ENCODE measurements around the gene FXYD6.

The FXYD6 gene

GRCh38 chr11:117909611-117910382, 33.3 kb upstream of the FXYD6 start:
- Histone ChIP-seq H3K4me3 (ENCODE audit: low read depth, low read length) (no peak overlapping the region), H3K9me3 (ENCODE audit: severe bottlenecking) (no peaks in the 10 kb centered on the region), H3K27ac (no peak overlapping the region), H3K27me3 (ENCODE audit: insufficient read depth, low read depth, severe bottlenecking) (no peaks in the 10 kb centered on the region), H3K36me3 (no peaks in the 10 kb centered on the region)
- no peak for DNase-seq
- TF ChIP-seq CTCF (IDR thresholded peaks at IDR 0.05; ENCODE audit: low read depth, low read length), result no peak

- Histone ChIP-seq H3K4me3 (ENCODE audit: low read depth, low read length) (no peak overlapping the region), H3K9me3 (ENCODE audit: severe bottlenecking) (no peaks in the 10 kb centered on the region), H3K36me3 (no peaks in the 10 kb centered on the region), H3K27ac (no peak overlapping the region), H3K27me3 (ENCODE audit: insufficient read depth, low read depth, severe bottlenecking) (no peaks in the 10 kb centered on the region)
- no peak for TF ChIP-seq CTCF (IDR thresholded peaks at IDR 0.05; ENCODE audit: low read depth, low read length)
- DNase-seq, result no peak
Measured at GRCh38 chr11:117908959-117909610, 32.6 kb upstream of the FXYD6 start.

- Histone ChIP-seq H3K27me3 (ENCODE audit: insufficient read depth, low read depth, severe bottlenecking) (no peaks in the 10 kb centered on the region), H3K9me3 (ENCODE audit: severe bottlenecking) (no peaks in the 10 kb centered on the region), H3K4me3 (ENCODE audit: low read depth, low read length) (no peak overlapping the region), H3K36me3 (no peaks in the 10 kb centered on the region), H3K27ac (no peak overlapping the region)
- no peak for TF ChIP-seq CTCF (IDR thresholded peaks at IDR 0.05; ENCODE audit: low read depth, low read length)
- no peak for DNase-seq
Measured at GRCh38 chr11:117908109-117908895, 31.8 kb upstream of the FXYD6 start.

- DNase-seq, result peak; percentile 59
- no peak overlapping the region for H3K4me3 ChIP-seq (ENCODE audit: low read depth, low read length)
- H3K9me3 ChIP-seq (ENCODE audit: severe bottlenecking), result no peaks in the 10 kb centered on the region
- no peaks in the 10 kb centered on the region for H3K36me3 ChIP-seq
- no peaks in the 10 kb centered on the region for H3K27me3 ChIP-seq (ENCODE audit: insufficient read depth, low read depth, severe bottlenecking)
- no peak for TF ChIP-seq CTCF (IDR thresholded peaks at IDR 0.05; ENCODE audit: low read depth, low read length)
- no peak overlapping the region for H3K27ac ChIP-seq
Measured at GRCh38 chr11:117907276-117908108, 31.0 kb upstream of the FXYD6 start.

- Histone ChIP-seq H3K27ac (no peak overlapping the region), H3K27me3 (ENCODE audit: insufficient read depth, low read depth, severe bottlenecking) (no peaks in the 10 kb centered on the region), H3K9me3 (ENCODE audit: severe bottlenecking) (no peaks in the 10 kb centered on the region), H3K4me3 (ENCODE audit: low read depth, low read length) (no peak overlapping the region), H3K36me3 (no peaks in the 10 kb centered on the region)
- no peak for TF ChIP-seq CTCF (IDR thresholded peaks at IDR 0.05; ENCODE audit: low read depth, low read length)
- no peak for DNase-seq
Measured at GRCh38 chr11:117906710-117907109, 30.3 kb upstream of the FXYD6 start.

Measured in WERI-Rb-1 (cell line).